Measurements from ENCODE around the gene CRIP1. TPM values are rescaled to one million over a fixed set of nuclear protein-coding genes. Genes with fewer than 3 reads are reported as not detected.

The CRIP1 gene
- polyA plus RNA-seq, 1 donor (not counting 4 experiments of a cell fraction or from before 2014, with no cell fraction given): 1.7 TPM

DNA sequence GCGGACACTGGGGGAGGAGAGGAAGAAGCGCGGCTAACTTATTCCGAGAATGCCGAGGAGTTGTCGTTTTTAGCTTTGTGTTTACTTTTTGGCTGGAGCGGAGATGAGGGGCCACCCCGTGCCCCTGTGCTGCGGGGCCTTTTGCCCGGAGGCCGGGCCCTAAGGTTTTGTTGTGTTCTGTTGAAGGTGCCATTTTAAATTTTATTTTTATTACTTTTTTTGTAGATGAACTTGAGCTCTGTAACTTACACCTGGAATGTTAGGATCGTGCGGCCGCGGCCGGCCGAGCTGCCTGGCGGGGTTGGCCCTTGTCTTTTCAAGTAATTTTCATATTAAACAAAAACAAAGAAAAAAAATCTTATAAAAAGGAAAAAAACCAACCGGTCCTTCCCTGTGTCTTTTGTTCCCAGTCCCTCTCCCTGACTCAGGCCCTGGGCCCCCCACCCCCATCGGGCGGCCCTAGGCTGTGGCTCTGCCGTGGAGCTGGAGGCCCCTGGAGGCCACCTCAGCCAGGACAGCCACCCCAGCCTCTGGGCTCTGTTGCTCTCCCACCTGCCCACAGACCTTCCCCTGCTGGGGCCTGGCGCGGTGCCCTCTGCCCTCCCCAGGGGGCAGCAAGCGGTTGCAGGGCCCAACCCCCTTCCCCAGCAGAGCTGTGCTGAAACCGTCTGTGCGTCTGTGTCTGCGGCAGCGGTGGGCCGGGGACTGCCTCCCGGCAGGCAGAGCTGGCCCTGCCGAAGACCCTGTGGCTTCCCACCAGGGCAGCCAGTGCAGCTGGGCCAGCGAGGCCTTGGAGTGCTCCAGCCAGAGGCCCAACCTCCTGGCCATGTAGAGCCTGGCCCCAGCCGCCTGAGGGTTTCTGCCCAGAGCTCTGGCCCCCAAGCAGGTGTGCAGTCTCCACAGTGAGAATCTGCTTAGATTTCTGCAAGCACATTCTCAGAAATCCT is 16.1 kb upstream of the CRIP1 start:
- no peak for FAIRE-seq
- Histone ChIP-seq H3K9ac (ENCODE audit: control insufficient read depth, extremely low read depth, insufficient read depth, low read length) (no peak overlapping the region), H3K9me1 (ENCODE audit: control insufficient read depth, extremely low read depth, insufficient read depth, low read length) (no peaks in the 10 kb centered on the region), H3K27me3 (ENCODE audit: control insufficient read depth, extremely low read depth, insufficient read depth, low read length) (peaks cover 2% of the 10 kb centered on the region), H4K20me1 (ENCODE audit: control insufficient read depth, extremely low read depth, insufficient read depth, low read length) (peaks cover 4% of the 10 kb centered on the region), H2AFZ (ENCODE audit: control insufficient read depth, low read length) (no peak overlapping the region), H3K4me1 (ENCODE audit: control insufficient read depth, extremely low read depth, insufficient read depth, low read length) (peaks cover 9% of the 10 kb centered on the region), H3K9me3 (ENCODE audit: control insufficient read depth, low read depth, low read length) (no peaks in the 10 kb centered on the region), H3K4me2 (ENCODE audit: control insufficient read depth, extremely low read depth, insufficient read depth, low read depth, low read length) (no peak overlapping the region), H3K27ac (ENCODE audit: control insufficient read depth, insufficient read depth, low read length) (no peak overlapping the region), H3K36me3 (ENCODE audit: control insufficient read depth in 2 of 2, extremely low read depth in 1 of 2, insufficient read depth in 2 of 2, low read length in 2 of 2) (peaks cover 0 to 12% of the 10 kb centered on the region in 2 experiments), H3K4me3 (ENCODE audit: control insufficient read depth in 2 of 3, extremely low read depth in 1 of 3, insufficient read depth in 2 of 3, low read depth in 1 of 3, low read length in 3 of 3) (no peak overlapping the region), H3K79me2 (ENCODE audit: control insufficient read depth, insufficient read depth, low read length) (no peaks in the 10 kb centered on the region)
- DNase-seq (ENCODE audit: low read depth, low spot score): no peak
- TF ChIP-seq EZH2 (IDR thresholded peaks at IDR 0.05; ENCODE audit: low read length): no peak
- TF ChIP-seq, protein P1, sequence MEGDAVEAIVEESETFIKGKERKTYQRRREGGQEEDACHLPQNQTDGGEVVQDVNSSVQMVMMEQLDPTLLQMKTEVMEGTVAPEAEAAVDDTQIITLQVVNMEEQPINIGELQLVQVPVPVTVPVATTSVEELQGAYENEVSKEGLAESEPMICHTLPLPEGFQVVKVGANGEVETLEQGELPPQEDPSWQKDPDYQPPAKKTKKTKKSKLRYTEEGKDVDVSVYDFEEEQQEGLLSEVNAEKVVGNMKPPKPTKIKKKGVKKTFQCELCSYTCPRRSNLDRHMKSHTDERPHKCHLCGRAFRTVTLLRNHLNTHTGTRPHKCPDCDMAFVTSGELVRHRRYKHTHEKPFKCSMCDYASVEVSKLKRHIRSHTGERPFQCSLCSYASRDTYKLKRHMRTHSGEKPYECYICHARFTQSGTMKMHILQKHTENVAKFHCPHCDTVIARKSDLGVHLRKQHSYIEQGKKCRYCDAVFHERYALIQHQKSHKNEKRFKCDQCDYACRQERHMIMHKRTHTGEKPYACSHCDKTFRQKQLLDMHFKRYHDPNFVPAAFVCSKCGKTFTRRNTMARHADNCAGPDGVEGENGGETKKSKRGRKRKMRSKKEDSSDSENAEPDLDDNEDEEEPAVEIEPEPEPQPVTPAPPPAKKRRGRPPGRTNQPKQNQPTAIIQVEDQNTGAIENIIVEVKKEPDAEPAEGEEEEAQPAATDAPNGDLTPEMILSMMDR (optimal IDR thresholded peaks at IDR 0.05 in 1 of 3, IDR thresholded peaks at IDR 0.05 in 1 of 3, conservative IDR thresholded peaks at IDR 0.05 in 1 of 3; ENCODE audit: extremely low read depth in 1 of 3, insufficient read depth in 2 of 3, low read length in 3 of 3): no peak
- dilution Hi-C loops (cut with MboI; ENCODE audit: extremely low pct_ligation_motif_present, low sequenced_read_pairs): no loop called here

DNA sequence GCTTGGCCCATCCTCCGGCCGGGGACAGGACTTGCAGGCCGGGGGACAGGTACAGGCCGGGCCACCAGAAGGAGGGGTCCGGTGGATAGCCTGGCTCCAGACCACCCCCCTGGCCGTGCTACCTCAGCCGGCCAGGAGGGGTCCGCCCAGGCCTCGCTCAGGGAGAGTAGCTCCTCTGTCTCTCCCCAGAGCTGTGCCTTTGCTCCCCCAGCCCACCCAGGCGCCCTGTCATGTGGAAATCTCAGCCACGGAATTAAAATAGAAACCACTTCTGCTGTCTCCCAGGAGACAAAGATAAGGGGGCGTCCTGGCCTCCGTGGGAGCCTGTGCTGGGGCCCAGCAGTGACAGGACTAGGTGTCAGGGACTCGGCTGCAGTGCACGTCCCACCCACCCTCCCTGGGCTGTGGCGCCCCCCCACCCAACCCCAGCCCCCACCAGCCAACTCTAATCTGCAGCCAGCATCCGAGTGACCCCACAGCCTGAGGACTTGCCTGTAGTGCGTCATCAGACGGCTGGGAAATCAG is 15.3 kb upstream of the CRIP1 start:
- Histone ChIP-seq H2AFZ (ENCODE audit: control insufficient read depth, low read length) (no peak overlapping the region), H3K4me1 (ENCODE audit: control insufficient read depth, extremely low read depth, insufficient read depth, low read length) (peaks cover 14% of the 10 kb centered on the region), H3K4me3 (ENCODE audit: control insufficient read depth in 2 of 3, extremely low read depth in 1 of 3, insufficient read depth in 2 of 3, low read depth in 1 of 3, low read length in 3 of 3) (no peak overlapping the region), H3K79me2 (ENCODE audit: control insufficient read depth, insufficient read depth, low read length) (no peaks in the 10 kb centered on the region), H4K20me1 (ENCODE audit: control insufficient read depth, extremely low read depth, insufficient read depth, low read length) (peaks cover 4% of the 10 kb centered on the region), H3K27me3 (ENCODE audit: control insufficient read depth, extremely low read depth, insufficient read depth, low read length) (peaks cover 9% of the 10 kb centered on the region), H3K27ac (ENCODE audit: control insufficient read depth, insufficient read depth, low read length) (no peak overlapping the region), H3K9me3 (ENCODE audit: control insufficient read depth, low read depth, low read length) (no peaks in the 10 kb centered on the region), H3K4me2 (ENCODE audit: control insufficient read depth, extremely low read depth, insufficient read depth, low read depth, low read length) (no peak overlapping the region), H3K36me3 (ENCODE audit: control insufficient read depth in 2 of 2, extremely low read depth in 1 of 2, insufficient read depth in 2 of 2, low read length in 2 of 2) (peaks cover 0 to 10% of the 10 kb centered on the region in 2 experiments), H3K9ac (ENCODE audit: control insufficient read depth, extremely low read depth, insufficient read depth, low read length) (no peak overlapping the region), H3K9me1 (ENCODE audit: control insufficient read depth, extremely low read depth, insufficient read depth, low read length) (no peaks in the 10 kb centered on the region)
- DNase-seq (ENCODE audit: low read depth, low spot score) (no peak), FAIRE-seq (no peak)
- dilution Hi-C loops (cut with MboI; ENCODE audit: extremely low pct_ligation_motif_present, low sequenced_read_pairs): no loop called here
- TF ChIP-seq, protein P1 (optimal IDR thresholded peaks at IDR 0.05 in 1 of 3, IDR thresholded peaks at IDR 0.05 in 1 of 3, conservative IDR thresholded peaks at IDR 0.05 in 1 of 3; ENCODE audit: extremely low read depth in 1 of 3, insufficient read depth in 2 of 3, low read length in 3 of 3): no peak
- no peak for TF ChIP-seq EZH2 (IDR thresholded peaks at IDR 0.05; ENCODE audit: low read length)

Data from keratinocyte (primary cell).